Natural killer cell (primary cell): Measurements from ENCODE around the gene RXFP4. TPM values are rescaled to one million over a fixed set of nuclear protein-coding genes. Genes with fewer than 3 reads are reported as not detected.

ENCODE experiments used
- ATAC-seq, 3 donors: fragments of 150-1000 bp in 2 of 3; fragments of 200-7000 bp in 1 of 3; cut with Tn5 transposase; 1 replicate in 1 of 3; 2 replicates in 2 of 3; pipeline ENCODE4 v1.10.0; 2021; ENCODE audit warnings: mild to moderate bottlenecking in 2 of 3, moderate library complexity in 2 of 3
- DNase-seq, 2 donors: peaks; one replicate each; pipeline versions ENCODE4 v3.0.0 to v3.0.0-alpha.2; 2013 to 2021; ENCODE audit warnings: mixed read lengths in 1 of 2
- H3K27ac ChIP-seq: one replicate; pipeline ENCODE4 v1.5.1; 2013; ENCODE audit warnings: mild to moderate bottlenecking, low read length
- H3K27me3 ChIP-seq: one replicate; pipeline ENCODE4 v1.6.1; 2013; ENCODE audit warnings: low read length; ENCODE audit not compliant: control insufficient read depth, insufficient read depth
- H3K36me3 ChIP-seq: one replicate; pipeline ENCODE4 v1.6.1; 2013; ENCODE audit warnings: low read length; ENCODE audit not compliant: control insufficient read depth, insufficient read depth
- H3K4me1 ChIP-seq: one replicate; pipeline ENCODE4 v1.6.1; 2013; ENCODE audit warnings: low read length; ENCODE audit not compliant: control insufficient read depth, insufficient read depth
- H3K4me3 ChIP-seq: one replicate; pipeline ENCODE4 v1.5.1; 2013; ENCODE audit warnings: low read length
- H3K9me3 ChIP-seq: one replicate; pipeline ENCODE4 v1.6.1; 2013; ENCODE audit warnings: low read length; ENCODE audit not compliant: control insufficient read depth, insufficient read depth
- H3K27ac Mint-ChIP-seq, 2 donors: one replicate each; pipeline ENCODE4 v1.8.0; 2022; ENCODE audit warnings: mild to moderate bottlenecking in 2 of 2, mixed read lengths in 2 of 2, moderate library complexity in 1 of 2
- H3K27me3 Mint-ChIP-seq, 2 donors: one replicate each; pipeline ENCODE4 v1.8.0; 2022; ENCODE audit warnings: low read depth in 2 of 2, mixed read lengths in 2 of 2
- H3K36me3 Mint-ChIP-seq: one replicate; pipeline ENCODE4 v1.8.0; 2022; ENCODE audit warnings: mixed read lengths
- H3K4me1 Mint-ChIP-seq, 2 donors: one replicate each; pipeline ENCODE4 v1.8.0; 2022; ENCODE audit warnings: mixed read lengths in 2 of 2
- H3K4me3 Mint-ChIP-seq: one replicate; pipeline ENCODE4 v1.8.0; 2022; ENCODE audit warnings: mild to moderate bottlenecking, moderate library complexity, mixed read lengths
- H3K9me3 Mint-ChIP-seq, 2 donors: one replicate each; pipeline ENCODE4 v1.8.0; 2022; ENCODE audit warnings: mixed read lengths in 2 of 2
- WGBS: methylation state at CpG from one replicate; pipeline ENCODE4 v1.1.7; 2013; ENCODE audit warnings: missing lambda C conversion rate; ENCODE audit not compliant: insufficient coverage; 5-methylcytosine and 5-hydroxymethylcytosine counted together
- intact Hi-C: fragments of 100-400 bp; cut with micrococcal nuclease; formaldehyde crosslinking; loops from one replicate; pipeline ENCODE4 v1.14.2; 2022
- total RNA-seq, 4 donors: library from RNA; stranded (reverse); fragments of 120-200 nt in 1 of 4; gene quantifications; one replicate each; pipeline versions ENCODE4 v1.2.3 to v1.2.4, GENCODE V29; 2013 to 2022
- TF ChIP-seq, protein P1 (sequence below): fragments of 200-600 bp; IDR thresholded peaks from one replicate; pipeline ENCODE4 v1.8.0; 2022; ENCODE audit warnings: antibody characterized with exemption

RXFP4 gene
- total RNA-seq, 3 donors from 2014 or later (not counting 1 experiment from before 2014, with no cell fraction given): not detected

DNA sequence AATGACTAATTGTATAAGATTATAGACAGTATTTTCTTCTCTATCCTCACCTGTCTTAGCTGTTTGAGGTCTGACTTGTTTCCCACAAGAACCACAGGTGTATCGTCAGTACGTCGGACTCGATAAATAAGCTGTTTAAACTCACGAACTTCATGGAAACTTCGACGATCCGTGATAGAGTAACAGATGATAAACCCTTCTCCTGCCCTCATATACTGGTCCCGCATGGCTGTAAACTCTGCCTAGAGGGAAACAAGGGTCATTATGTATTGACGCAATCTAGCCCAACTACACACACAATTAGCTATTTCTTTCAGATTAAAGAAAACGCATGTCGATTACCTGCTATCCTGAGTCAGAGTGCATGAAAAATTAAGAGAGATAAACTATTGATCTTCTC lies 37.2 kb upstream of the RXFP4 start:
- Mint-ChIP-seq H3K36me3 (peaks cover 21% of the 10 kb centered on the region), H3K27me3 (no peaks in the 10 kb centered on the region), H3K4me3 (no peak overlapping the region), H3K9me3 (no peaks in the 10 kb centered on the region), H3K27ac (no peak overlapping the region), H3K4me1 (peaks cover 0 to 6% of the 10 kb centered on the region in 2 donors)
- TF ChIP-seq, protein P1, sequence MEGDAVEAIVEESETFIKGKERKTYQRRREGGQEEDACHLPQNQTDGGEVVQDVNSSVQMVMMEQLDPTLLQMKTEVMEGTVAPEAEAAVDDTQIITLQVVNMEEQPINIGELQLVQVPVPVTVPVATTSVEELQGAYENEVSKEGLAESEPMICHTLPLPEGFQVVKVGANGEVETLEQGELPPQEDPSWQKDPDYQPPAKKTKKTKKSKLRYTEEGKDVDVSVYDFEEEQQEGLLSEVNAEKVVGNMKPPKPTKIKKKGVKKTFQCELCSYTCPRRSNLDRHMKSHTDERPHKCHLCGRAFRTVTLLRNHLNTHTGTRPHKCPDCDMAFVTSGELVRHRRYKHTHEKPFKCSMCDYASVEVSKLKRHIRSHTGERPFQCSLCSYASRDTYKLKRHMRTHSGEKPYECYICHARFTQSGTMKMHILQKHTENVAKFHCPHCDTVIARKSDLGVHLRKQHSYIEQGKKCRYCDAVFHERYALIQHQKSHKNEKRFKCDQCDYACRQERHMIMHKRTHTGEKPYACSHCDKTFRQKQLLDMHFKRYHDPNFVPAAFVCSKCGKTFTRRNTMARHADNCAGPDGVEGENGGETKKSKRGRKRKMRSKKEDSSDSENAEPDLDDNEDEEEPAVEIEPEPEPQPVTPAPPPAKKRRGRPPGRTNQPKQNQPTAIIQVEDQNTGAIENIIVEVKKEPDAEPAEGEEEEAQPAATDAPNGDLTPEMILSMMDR: no peak
- H3K36me3 ChIP-seq: peaks cover 68% of the 10 kb centered on the region
- no peaks in the 10 kb centered on the region for H3K27me3 ChIP-seq
- H3K4me3 ChIP-seq: no peak overlapping the region
- H3K27ac ChIP-seq: no peak overlapping the region
- 93% methylated on average over 12 of the region's 12 CpGs for WGBS
- H3K9me3 ChIP-seq: no peaks in the 10 kb centered on the region
- DNase-seq (no peak), ATAC-seq (no peak)
- intact Hi-C loops: no loop called here
- no peaks in the 10 kb centered on the region for H3K4me1 ChIP-seq

DNA sequence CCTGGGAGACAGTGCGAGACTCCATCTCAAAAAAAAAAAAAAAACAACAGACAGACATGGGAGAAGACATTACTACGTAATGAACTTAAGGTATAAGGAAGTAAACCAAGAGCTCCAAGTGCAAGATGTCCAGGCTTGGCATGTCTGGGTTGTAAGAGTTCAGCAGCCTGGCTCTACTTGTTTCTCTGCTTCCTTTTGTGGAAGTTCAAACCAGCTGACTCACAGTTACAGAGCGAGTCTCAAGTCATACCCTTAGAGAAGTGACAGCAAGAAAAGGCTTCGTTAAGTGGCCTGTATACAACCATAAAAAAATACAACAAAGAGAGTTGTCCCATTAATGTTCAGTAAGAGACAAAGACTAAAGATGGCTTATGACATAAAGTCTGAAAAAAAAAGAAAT lies 31.5 kb upstream of the RXFP4 start:
- H3K27ac Mint-ChIP-seq: peak overlapping the region; percentile 95 to 99
- peak overlapping the region; percentile 99 for H3K4me3 Mint-ChIP-seq
- H3K27me3 Mint-ChIP-seq: no peaks in the 10 kb centered on the region
- H3K36me3 Mint-ChIP-seq: peaks cover 10% of the 10 kb centered on the region
- 58% methylated on average over 2 of the region's 4 CpGs for WGBS
- Histone ChIP-seq H3K4me3 (no peak overlapping the region), H3K36me3 (peaks cover 49% of the 10 kb centered on the region), H3K9me3 (no peaks in the 10 kb centered on the region), H3K4me1 (peaks cover 11% of the 10 kb centered on the region), H3K27me3 (no peaks in the 10 kb centered on the region), H3K27ac (no peak overlapping the region)
- no peaks in the 10 kb centered on the region for H3K9me3 Mint-ChIP-seq
- ATAC-seq: peak in 1 of 3 donors; percentile 40
- TF ChIP-seq, protein P1: no peak
- peak in 1 of 2 donors; percentile 35 for DNase-seq
- H3K4me1 Mint-ChIP-seq: peaks cover 21 to 25% of the 10 kb centered on the region in 2 donors
- intact Hi-C loops: loop anchor here (5.0 kb wide), 1 partner anchor 67 kb away; the partner anchor contains the start of gene ARHGEF2

- Histone ChIP-seq H3K36me3 (peaks cover 47% of the 10 kb centered on the region), H3K27me3 (no peaks in the 10 kb centered on the region), H3K9me3 (no peaks in the 10 kb centered on the region), H3K4me3 (peak overlapping the region; percentile 71), H3K4me1 (peaks cover 11% of the 10 kb centered on the region), H3K27ac (peak overlapping the region; percentile 71)
- TF ChIP-seq, protein P1: no peak
- Mint-ChIP-seq H3K27me3 (no peaks in the 10 kb centered on the region), H3K4me3 (peak overlapping the region; percentile 99), H3K9me3 (no peaks in the 10 kb centered on the region), H3K4me1 (peaks cover 21 to 25% of the 10 kb centered on the region in 2 donors), H3K36me3 (peaks cover 12% of the 10 kb centered on the region), H3K27ac (peak overlapping the region; percentile 95 to 99)
- 8% methylated on average over 8 of the region's 11 CpGs for WGBS
- intact Hi-C loops: loop anchor here (1.0 to 5.0 kb wide), 2 partner anchors 24 to 67 kb away; partner anchors contain the start of genes ARHGEF2 and KHDC4
- DNase-seq (peak in 1 of 2 donors; percentile 53), ATAC-seq (peak; percentile 38 to 55 (median 42))
These were observed 30.8 kb upstream of the RXFP4 start for GRCh38 chr1:155910621-155911121.
